ENCODE results near the gene HSD17B7.
"Not testable (repeated sequence)": the region's sequence is repeated elsewhere in the genome, so short reads cannot be mapped to it uniquely, and the experiment has no call there.

HSD17B7 gene, protein sequence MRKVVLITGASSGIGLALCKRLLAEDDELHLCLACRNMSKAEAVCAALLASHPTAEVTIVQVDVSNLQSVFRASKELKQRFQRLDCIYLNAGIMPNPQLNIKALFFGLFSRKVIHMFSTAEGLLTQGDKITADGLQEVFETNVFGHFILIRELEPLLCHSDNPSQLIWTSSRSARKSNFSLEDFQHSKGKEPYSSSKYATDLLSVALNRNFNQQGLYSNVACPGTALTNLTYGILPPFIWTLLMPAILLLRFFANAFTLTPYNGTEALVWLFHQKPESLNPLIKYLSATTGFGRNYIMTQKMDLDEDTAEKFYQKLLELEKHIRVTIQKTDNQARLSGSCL

DNA sequence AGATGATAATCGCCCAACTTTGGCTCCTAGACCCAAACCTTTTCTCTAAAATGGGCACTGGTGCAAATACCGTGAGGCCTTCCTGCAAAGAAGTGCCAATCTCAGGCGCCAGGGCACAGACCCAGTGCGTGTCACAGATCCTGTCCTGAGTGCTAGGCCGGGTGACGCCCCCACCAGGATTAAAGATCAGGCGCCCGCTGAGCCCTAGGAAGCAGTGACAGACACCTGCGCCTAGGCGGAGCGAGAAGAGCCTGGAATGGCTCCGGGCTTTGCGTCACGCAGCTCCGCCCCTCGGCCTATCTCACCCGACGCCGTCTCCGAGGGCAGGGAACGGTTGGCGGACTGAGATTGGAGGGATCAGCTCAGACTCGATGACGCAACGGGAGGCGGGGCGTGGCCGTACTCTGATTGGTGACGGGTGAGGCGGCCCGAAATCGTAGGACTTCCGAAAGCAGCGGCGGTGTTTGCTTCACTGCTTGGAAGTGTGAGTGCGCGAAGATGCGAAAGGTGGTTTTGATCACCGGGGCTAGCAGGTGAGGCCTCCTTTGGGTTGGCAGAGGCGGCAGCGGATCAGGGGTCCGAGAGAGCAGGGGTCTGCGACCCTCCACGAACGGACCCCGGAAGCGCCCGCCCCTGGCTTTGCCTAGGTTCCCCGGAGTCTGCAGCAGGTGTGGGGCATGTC, at the start of gene HSD17B7:
TSS of gene HSD17B7 (plus strand) at position 400 of the 682 bp plus-strand sequence. CDS start at position 499, 99 bp downstream.
- DNase-seq (ENCODE audit: low spot score), result peak; percentile 1

DNA sequence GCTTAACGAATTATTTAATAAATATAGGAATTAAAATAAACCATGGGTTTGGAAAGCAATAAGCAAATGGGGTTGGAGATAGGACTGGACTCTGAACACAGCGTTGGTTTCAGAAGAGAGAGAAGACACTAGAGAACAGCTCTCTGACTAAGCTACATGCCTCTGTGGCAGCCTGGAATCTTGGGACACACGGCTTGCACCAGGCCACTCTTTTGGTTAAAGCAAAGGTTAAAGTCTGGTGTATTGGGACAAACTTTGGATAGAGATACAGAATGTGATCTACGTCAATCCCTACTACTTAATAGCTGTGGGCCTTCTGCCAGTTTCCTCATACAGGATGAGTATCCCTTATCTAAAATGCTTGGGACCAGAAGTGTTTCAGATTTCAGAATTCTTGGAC, 49.7 kb upstream of the HSD17B7 start:
- DNase-seq (ENCODE audit: low spot score), result no peak

GRCh38 chr1:162741574-162741973, 48.9 kb upstream of the HSD17B7 start:
- no peak for DNase-seq (ENCODE audit: low spot score)

GRCh38 chr1:162746264-162746942, 44.1 kb upstream of the HSD17B7 start:
- DNase-seq (ENCODE audit: low spot score), result not testable (repeated sequence)

DNA sequence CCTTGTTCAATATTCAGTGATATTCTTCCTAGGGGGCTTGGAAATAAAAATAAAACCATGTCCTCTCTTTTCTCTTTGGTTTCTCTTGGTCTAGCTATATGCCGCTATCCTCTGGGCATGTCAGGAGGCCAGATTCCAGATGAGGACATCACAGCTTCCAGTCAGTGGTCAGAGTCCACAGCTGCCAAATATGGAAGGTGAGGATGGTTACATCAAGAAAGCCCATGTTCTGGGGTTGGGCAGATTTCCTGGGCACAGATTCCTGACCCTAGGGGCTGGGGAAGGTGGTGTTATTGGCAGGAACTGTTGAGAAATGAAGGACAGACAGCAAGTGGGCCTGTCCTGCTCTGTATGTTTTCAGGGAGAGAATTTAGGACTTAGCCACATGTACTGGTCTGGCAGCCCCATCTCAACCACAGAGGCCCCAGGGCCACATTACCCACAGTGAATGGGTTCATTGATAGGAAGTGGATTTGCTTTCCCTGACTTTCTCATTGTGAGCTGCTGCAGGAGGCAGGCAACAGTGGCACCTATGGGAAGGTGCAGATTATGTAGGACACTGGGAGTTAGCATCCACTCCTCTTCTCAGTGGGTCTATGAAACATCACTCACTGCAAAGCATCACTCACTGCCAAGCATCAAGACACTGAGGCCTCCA, 37.4 kb upstream of the HSD17B7 start:
- DNase-seq (ENCODE audit: low spot score), result no peak

GRCh38 chr1:162753998-162754585, 36.4 kb upstream of the HSD17B7 start:
- peak; percentile 7 for DNase-seq (ENCODE audit: low spot score)

- no peak for DNase-seq (ENCODE audit: low spot score)
Observed at GRCh38 chr1:162755306-162755705, 35.2 kb upstream of the HSD17B7 start.

- DNase-seq (ENCODE audit: low spot score), result peak; percentile 38
Observed at GRCh38 chr1:162756523-162756922, 34.0 kb upstream of the HSD17B7 start.

DNA sequence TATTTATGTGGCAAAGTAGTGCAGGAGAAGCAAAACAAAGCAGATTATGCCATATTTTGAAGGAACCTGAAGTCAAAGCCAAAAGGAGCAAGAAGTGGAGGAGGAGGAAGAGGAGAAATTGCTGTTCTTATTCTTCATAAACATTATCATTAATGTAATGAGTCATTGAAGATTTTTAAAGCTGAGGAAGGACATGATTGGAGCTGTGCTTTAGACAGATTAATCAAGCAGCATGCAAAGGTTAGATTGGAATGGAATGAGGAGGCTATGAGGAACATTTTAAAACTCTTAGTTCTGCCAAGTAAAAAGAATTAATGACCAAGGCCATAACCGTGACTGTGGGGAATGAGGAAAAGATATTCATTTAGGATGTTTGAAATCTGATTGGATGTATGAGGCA, 33.0 kb upstream of the HSD17B7 start:
- no peak for DNase-seq (ENCODE audit: low spot score)

DNA sequence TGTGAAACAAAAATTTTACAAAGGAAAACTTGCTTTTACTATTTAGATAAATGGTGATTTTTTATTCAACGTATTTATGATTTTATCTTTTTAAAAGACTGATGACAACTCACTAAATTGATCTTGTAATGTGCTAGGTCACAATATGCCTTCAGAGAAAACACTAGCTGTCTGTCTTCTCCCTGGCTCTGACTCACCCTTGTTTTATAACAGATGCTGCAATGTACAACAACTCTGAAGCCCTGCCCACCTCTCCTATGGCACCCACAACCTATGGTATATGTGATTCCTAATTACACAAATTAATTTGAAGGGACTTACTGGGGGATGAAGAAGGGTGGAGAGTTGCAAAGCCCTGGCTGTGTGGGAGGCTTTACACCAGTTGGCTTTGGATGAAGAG, 24.7 kb upstream of the HSD17B7 start:
- DNase-seq (ENCODE audit: low spot score), result no peak

DNA sequence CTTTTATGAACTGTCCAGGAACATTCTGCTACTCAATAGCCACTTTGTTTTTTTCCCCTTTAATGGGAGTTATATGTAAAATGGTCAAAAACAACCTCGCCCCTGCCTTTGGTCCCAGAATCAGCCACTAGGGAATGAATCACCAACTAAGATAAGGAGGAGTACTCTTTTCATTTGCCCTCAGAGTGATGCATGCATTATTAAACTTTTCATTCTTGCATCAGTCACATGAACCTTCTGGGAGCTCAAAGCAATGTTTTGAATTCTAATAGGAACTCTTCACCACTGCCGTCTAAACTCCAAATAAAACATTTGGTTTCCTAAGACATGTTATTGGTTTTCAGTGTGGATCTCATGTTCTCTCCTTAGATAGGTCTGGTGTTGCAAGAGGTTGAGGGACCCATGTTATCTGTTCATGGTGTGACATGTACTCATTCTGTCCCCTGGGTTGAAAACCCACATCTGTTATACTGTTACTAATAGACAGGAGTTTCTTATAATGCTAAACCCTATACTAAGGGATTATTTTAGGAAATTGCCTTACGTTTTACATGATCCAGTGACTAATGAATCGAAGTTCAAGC, 17.8 kb upstream of the HSD17B7 start:
- DNase-seq (ENCODE audit: low spot score), result no peak

GRCh38 chr1:162774007-162774406, 16.5 kb upstream of the HSD17B7 start:
- no peak for DNase-seq (ENCODE audit: low spot score)

DNA sequence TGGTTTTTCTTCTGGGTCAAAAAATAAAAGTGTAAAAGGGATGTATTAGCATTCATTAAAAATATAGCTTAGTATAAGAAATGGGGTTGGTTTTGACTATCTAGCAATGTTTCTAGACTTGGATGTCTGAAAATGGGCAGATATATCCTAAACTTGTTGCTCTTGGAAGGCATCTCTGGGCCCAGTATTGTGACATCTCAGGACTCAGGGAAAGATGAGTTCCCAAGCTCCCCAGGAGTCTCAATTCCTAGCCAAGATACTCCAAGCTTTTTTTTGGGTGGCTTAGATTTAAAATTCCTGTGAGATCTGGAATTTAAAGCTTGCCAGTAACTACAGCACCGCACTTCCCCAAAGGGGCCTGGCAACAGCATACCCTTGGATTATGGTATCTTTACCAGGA, 11.5 kb upstream of the HSD17B7 start:
- no peak for DNase-seq (ENCODE audit: low spot score)

DNA sequence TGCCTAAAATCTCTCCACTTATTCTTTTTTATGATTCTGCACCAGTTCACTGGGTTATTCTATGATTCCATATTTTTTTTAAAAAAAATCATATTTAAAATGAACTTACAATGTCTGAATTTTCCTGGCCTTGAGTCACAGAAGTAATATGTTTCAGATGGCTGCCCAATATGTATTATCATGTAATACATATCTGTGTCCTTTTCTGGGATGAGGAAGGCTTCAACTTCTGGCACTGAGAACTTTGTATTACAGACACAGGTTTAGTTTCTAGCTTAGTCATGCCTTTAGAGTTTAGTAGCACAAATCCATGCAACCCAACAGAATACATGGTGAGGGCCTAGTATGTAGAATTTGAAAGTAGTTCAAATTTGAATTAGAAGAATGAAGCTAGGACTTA, 7.8 kb upstream of the HSD17B7 start:
- no peak for DNase-seq (ENCODE audit: low spot score)

GRCh38 chr1:162784926-162785325, 5.6 kb upstream of the HSD17B7 start:
- DNase-seq (ENCODE audit: low spot score), result not testable (repeated sequence)

DNA sequence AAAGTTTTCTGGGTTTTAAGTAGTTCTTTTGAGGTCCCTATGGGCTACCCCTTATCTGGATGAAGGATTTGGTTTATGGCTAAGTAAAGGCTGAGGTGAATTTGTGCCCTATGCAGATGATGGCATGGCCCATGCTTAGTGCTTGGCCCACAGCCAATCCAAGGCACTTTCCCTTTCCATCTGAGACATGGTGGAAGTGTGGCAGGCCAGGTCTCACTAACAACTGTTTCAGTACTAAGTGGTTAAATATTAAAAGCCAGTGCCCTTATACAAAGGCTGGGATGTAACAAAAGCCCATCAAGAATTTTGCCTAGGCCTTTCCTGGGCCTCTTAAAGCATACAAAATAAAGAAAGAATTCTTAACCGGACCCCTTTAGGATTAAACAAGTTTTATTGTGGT, 1.7 kb upstream of the HSD17B7 start:
- not testable (repeated sequence) for DNase-seq (ENCODE audit: low spot score)

DNA sequence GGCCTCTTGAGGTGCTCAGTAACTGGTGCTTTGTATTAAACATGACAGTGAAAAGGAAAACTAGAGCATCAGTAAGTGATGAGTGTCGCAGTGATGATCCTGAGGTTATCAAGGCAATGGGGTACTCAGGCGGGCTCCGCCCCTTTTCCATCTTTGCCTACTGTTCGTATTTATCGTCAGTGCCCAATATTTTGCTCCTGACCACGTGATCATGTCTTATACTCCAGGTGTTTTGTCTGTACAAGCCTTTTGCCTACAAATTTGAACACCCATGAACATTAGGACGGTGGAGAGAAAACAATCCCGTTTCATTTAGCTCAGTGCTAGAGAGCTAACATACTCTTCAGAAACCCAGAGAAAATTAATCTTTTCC, 469 bp downstream of the HSD17B7 start:
- DNase-seq (ENCODE audit: low spot score), result not testable (repeated sequence)

DNA sequence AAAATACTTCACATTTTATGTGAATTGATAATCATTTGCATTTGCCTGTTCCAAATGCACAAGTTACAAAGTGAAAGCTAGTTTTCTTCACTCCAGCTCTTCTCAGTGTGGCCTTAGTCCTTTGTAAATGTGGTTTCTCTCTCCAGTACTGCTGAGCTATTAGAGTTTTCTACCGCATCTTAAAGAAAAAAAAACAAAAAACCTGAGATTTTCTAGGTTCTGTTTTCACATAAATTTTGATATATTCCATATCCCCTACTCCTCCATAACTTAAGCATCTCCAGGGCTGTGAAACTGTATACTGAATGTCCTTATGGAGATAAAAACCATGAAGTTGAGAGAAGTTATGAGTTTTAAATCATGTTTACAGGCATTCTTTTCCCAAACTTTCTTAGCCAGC, 3.8 kb downstream of the HSD17B7 start:
- DNase-seq (ENCODE audit: low spot score), result not testable (repeated sequence)

- DNase-seq (ENCODE audit: low spot score), result not testable (repeated sequence)
Observed at GRCh38 chr1:162796617-162797279, 6.2 kb downstream of the HSD17B7 start.

DNA sequence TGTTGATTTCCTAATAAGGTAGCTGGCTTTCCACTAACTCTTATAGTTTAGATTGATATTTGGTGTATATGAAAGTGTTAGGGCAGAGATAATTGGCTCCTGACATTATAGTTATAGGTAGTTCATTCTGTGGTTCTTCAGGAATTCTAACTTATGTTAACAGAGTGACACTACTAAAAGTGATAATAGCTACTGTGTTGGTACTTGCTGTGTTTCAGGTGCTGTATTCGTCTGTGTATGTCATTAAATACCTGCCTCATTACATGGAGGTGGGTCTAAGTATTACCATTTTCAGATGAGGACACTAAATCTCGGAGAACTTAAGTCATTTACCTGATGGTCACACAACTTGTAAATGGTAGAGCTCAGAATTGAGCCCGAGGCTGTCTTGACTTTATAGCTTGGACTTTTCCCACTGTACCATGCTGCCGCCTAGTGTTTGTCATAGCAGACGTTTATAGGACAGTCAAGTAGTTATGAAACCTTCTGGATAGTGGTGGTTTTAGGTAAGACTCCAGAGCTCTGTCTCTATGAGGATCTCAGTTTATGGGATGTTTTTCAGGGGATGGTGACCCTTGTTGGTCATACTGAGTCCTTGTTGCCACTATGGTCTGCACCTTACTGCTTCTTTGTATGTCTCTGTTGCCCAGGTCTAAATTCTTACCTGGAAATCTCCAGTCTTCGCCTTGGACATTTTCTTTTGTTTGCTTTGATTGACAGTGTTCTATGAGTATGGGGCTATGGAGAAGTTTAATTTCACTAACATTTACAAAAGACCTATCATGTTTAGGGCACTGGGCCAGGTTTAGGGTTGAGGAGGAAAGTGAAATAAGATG, 9.7 kb downstream of the HSD17B7 start:
- DNase-seq (ENCODE audit: low spot score), result peak; percentile 48
